GM12878 (cell line): ENCODE results near the gene LIMS2. TPM values are rescaled to one million over a fixed set of nuclear protein-coding genes. Genes with fewer than 3 reads are reported as not detected.

ENCODE experiments used
- ATAC-seq: fragments of 200-7000 bp; cut with Tn5 transposase; 3 replicates; pipeline ENCODE4 v1.9.1; 2020; ENCODE audit warnings: mild to moderate bottlenecking, moderate library complexity
- BruUV-seq: library from RNA; stranded (reverse); fragments of 400-500 nt; replicated peaks from 2 replicates; lab custom pipeline; 2021; lab: Mats Ljungman, UMichigan
- CTCF ChIA-PET: fragments of 300-600 bp; sonication (Branson Sonifier 250); formaldehyde crosslinking; extraction: SDS; loops from one replicate; lab custom pipeline; 2021; ENCODE audit warnings: inconsistent platforms; lab: Yijun Ruan, JAX
- POLR2A ChIA-PET: fragments of 350-600 bp; formaldehyde crosslinking; extraction: SDS; loops from one replicate; lab custom pipeline; 2021; ENCODE audit warnings: inconsistent platforms; lab: Charles Lee
- RAD21 ChIA-PET: fragments of 300-600 bp; sonication (Branson Sonifier 250); formaldehyde crosslinking; loops from one replicate; lab custom pipeline; 2023; ENCODE audit warnings: antibody characterized with exemption; ENCODE audit not compliant: unreplicated experiment; lab: Charles Lee
- SMC1A ChIA-PET: fragments of 300-600 bp; sonication (Branson Sonifier 250); formaldehyde crosslinking; loops from one replicate; lab custom pipeline; 2023; ENCODE audit not compliant: unreplicated experiment, uncharacterized antibody; lab: Charles Lee
- DNase-seq: peaks from one replicate; pipeline ENCODE4 v3.0.0-alpha.2; 2011; ENCODE audit warnings: low read depth, low spot score
- FAIRE-seq: peaks from 3 replicates; lab custom pipeline; 2011; peaks lifted over from hg19 to GRCh38; lab: Jason Lieb, UNC
- H2AFZ ChIP-seq: 2 replicates; pipeline ENCODE4 v1.6.0; 2011; ENCODE audit warnings: low read depth, low read length, control low read depth; ENCODE audit not compliant: control insufficient read depth
- H3K27ac ChIP-seq: 2 replicates; pipeline ENCODE4 v1.5.1; 2011; ENCODE audit warnings: control low read depth; ENCODE audit not compliant: control insufficient read depth, insufficient read depth
- H3K27me3 ChIP-seq, 2 experiments: replicated peaks in 1 of 2; 2 replicates each; pipeline versions ENCODE4 v1.6.0 to v1.6.1; 2011; ENCODE audit warnings: low read length in 1 of 2; ENCODE audit not compliant: control insufficient read depth in 2 of 2, insufficient read depth in 2 of 2
- H3K36me3 ChIP-seq, 2 experiments: 2 replicates each; pipeline ENCODE4 v1.5.1; 2011; ENCODE audit warnings: low read length in 1 of 2; ENCODE audit not compliant: control insufficient read depth in 2 of 2, insufficient read depth in 2 of 2
- H3K4me1 ChIP-seq: 2 replicates; pipeline ENCODE4 v1.6.1; 2011; ENCODE audit warnings: mild to moderate bottlenecking, low read length, moderate library complexity, mixed read lengths; ENCODE audit not compliant: control insufficient read depth, insufficient read depth
- H3K4me2 ChIP-seq: 2 replicates; pipeline ENCODE4 v1.6.0; 2011; ENCODE audit warnings: control low read depth; ENCODE audit not compliant: control insufficient read depth, insufficient read depth
- H3K4me3 ChIP-seq: fragments of 200-600 bp; sonication (generic); 2 replicates; pipeline ENCODE4 v1.5.1; 2016
- H3K79me2 ChIP-seq: 2 replicates; pipeline ENCODE4 v1.6.0; 2011; ENCODE audit warnings: low read length; ENCODE audit not compliant: control insufficient read depth, insufficient read depth
- H3K9ac ChIP-seq: 2 replicates; pipeline ENCODE4 v1.8.0; 2011; ENCODE audit warnings: low read length, control low read depth, mixed read lengths; ENCODE audit not compliant: control insufficient read depth, insufficient read depth
- H3K9me3 ChIP-seq: replicated peaks from 3 replicates; pipeline ENCODE4 v1.5.1; 2011; ENCODE audit warnings: mild to moderate bottlenecking, low read length; ENCODE audit not compliant: control insufficient read depth, insufficient read depth
- H4K20me1 ChIP-seq: 2 replicates; pipeline ENCODE4 v1.6.0; 2011; ENCODE audit not compliant: control insufficient read depth, insufficient read depth
- CREB1 ChIP-seq: IDR thresholded peaks from 2 replicates; pipeline ENCODE4 v1.6.1; 2012; ENCODE audit warnings: low read depth, mild to moderate bottlenecking, inconsistent platforms
- EGR1 ChIP-seq, 2 experiments: IDR thresholded peaks; 1 replicate in 1 of 2; 2 replicates in 1 of 2; pipeline ENCODE4 v1.6.1; 2011 to 2012; ENCODE audit warnings: low read depth in 2 of 2, low read length in 2 of 2, borderline replicate concordance in 1 of 2, mild to moderate bottlenecking in 1 of 2, moderate library complexity in 1 of 2
- FOXK2 ChIP-seq: fragments of 450-650 bp; IDR thresholded peaks from 2 replicates; pipeline ENCODE4 v1.6.1; 2017; ENCODE audit warnings: mild to moderate bottlenecking, moderate library complexity
- GABPA ChIP-seq: IDR thresholded peaks from 2 replicates; pipeline ENCODE4 v1.6.1; 2014; ENCODE audit warnings: antibody characterized with exemption, low read depth, mild to moderate bottlenecking, inconsistent platforms
- HDGF ChIP-seq: fragments of 450-650 bp; IDR thresholded peaks from 2 replicates; pipeline ENCODE4 v1.6.1; 2016; ENCODE audit warnings: antibody characterized with exemption
- IKZF2 ChIP-seq, 2 experiments: fragments of 450-650 bp; IDR thresholded peaks; 2 replicates each; pipeline ENCODE4 v1.6.1; 2017; ENCODE audit warnings: mild to moderate bottlenecking in 2 of 2, moderate library complexity in 2 of 2
- KLF5 ChIP-seq: fragments of 450-650 bp; IDR thresholded peaks from 2 replicates; pipeline ENCODE4 v1.6.1; 2014; ENCODE audit warnings: mild to moderate bottlenecking; ENCODE audit not compliant: partially characterized antibody
- MEF2B ChIP-seq: fragments of 450-650 bp; IDR thresholded peaks from 2 replicates; pipeline ENCODE4 v1.6.1; 2018; ENCODE audit warnings: mild to moderate bottlenecking, moderate library complexity; ENCODE audit not compliant: partially characterized antibody, poor library complexity, severe bottlenecking
- NFYA ChIP-seq: IDR thresholded peaks from 2 replicates; pipeline ENCODE4 v1.6.1; 2011; ENCODE audit warnings: low read depth, mild to moderate bottlenecking, low read length, improper control_type of control experiment, borderline replicate concordance
- SKIL ChIP-seq: fragments of 450-650 bp; IDR thresholded peaks from 2 replicates; pipeline ENCODE4 v1.6.1; 2017; ENCODE audit warnings: mild to moderate bottlenecking, low read depth, inconsistent platforms; ENCODE audit not compliant: poor library complexity, severe bottlenecking
- SMARCA5 ChIP-seq: fragments of 450-650 bp; IDR thresholded peaks from 2 replicates; pipeline ENCODE4 v1.6.1; 2017; ENCODE audit warnings: mild to moderate bottlenecking
- SREBF1 ChIP-seq: IDR thresholded peaks from 2 replicates; pipeline ENCODE4 v1.6.1; 2012; ENCODE audit warnings: mild to moderate bottlenecking, low read length
- SREBF2 ChIP-seq: IDR thresholded peaks from 2 replicates; pipeline ENCODE4 v1.6.1; 2012; ENCODE audit warnings: mild to moderate bottlenecking, low read length
- SRF ChIP-seq, 2 experiments: IDR thresholded peaks; 2 replicates each; pipeline ENCODE4 v1.6.1; 2011; ENCODE audit warnings: low read depth in 2 of 2, low read length in 2 of 2, mild to moderate bottlenecking in 1 of 2, moderate library complexity in 1 of 2
- TBL1XR1 ChIP-seq: IDR thresholded peaks from 2 replicates; pipeline ENCODE4 v1.6.1; 2012; ENCODE audit warnings: low read depth, low read length, improper control_type of control experiment
- YY1 ChIP-seq: IDR thresholded peaks from 2 replicates; pipeline ENCODE4 v1.6.1; 2011; ENCODE audit warnings: low read depth, mild to moderate bottlenecking, low read length
- ZBTB33 ChIP-seq: fragments of 450-650 bp; IDR thresholded peaks from 2 replicates; pipeline ENCODE4 v1.6.1; 2017; ENCODE audit warnings: mild to moderate bottlenecking
- ZNF24 ChIP-seq: fragments of 450-650 bp; IDR thresholded peaks from 2 replicates; pipeline ENCODE4 v1.6.1; 2017; ENCODE audit warnings: antibody characterized with exemption, mild to moderate bottlenecking
- WGBS: methylation state at CpG from one replicate; pipeline ENCODE4 v1.1.6; 2016; ENCODE audit warnings: low lambda C conversion rate; ENCODE audit not compliant: insufficient replicate concordance, insufficient coverage; ENCODE audit errors: missing lambda C conversion rate; 5-methylcytosine and 5-hydroxymethylcytosine counted together
- in situ Hi-C: fragments of 300-500 bp; cut with MboI; formaldehyde crosslinking; loops from 9 replicates; pipeline ENCODE4 v1.14.3; 2018; ENCODE audit warnings: mixed read lengths
- intact Hi-C: fragments of 100-400 bp; cut with micrococcal nuclease; formaldehyde crosslinking; loops from one replicate; pipeline ENCODE4 v1.14.2; 2022; ENCODE audit not compliant: unreplicated experiment
- polyA plus RNA-seq, 11 experiments: library from polyadenylated mRNA; depleted of rRNA in 4 of 11; unstranded in 6 of 11; stranded (reverse) in 5 of 11; fragments of >200 nt; fragmentation: Nextera tagmentation in 4 of 11; fragmentation: Illumina TruSeq in 1 of 11; extraction: Ambion mirVana in 4 of 11; extraction: Trizol in 1 of 11; gene quantifications; 1 replicate in 1 of 11; 2 replicates in 10 of 11; pipeline versions ENCODE4 v1.2.1 to v1.2.3, GENCODE V29; 2011 to 2016; ENCODE audit warnings: inconsistent platforms in 2 of 11, missing spikeins in 2 of 11, low read depth in 1 of 11
- total RNA-seq, 4 experiments: library from RNA; depleted of rRNA in 3 of 4; stranded (reverse); fragments of >200 nt in 3 of 4; fragmentation: Illumina TruSeq in 1 of 4; extraction: Trizol in 1 of 4; gene quantifications; 2 replicates each; pipeline versions ENCODE4 v1.2.1 to v1.2.3, GENCODE V29; 2013 to 2021
- TF ChIP-seq, protein P1 (sequence below): IDR thresholded peaks from 2 replicates; pipeline ENCODE4 v1.6.1; 2012; ENCODE audit warnings: mild to moderate bottlenecking, low read depth, low read length

The LIMS2 gene
- total and polyA plus RNA-seq, 10 of the 15 experiments (the other 5 are each of a cell fraction or from before 2014, with no cell fraction given), result 0.06 to 0.81 (median 0.16) TPM; not detected in 2

GRCh38 chr2:127625572-127625951, 49.8 kb downstream of the LIMS2 start:
- H3K4me2 ChIP-seq, result no peak overlapping the region
- TF ChIP-seq CREB1 (no peak), YY1 (no peak), NFYA (no peak), ZBTB33 (no peak), HDGF (no peak), SREBF1 (no peak), SMARCA5 (no peak), SREBF2 (no peak), KLF5 (no peak), MEF2B (no peak), FOXK2 (no peak), SRF (IDR thresholded peaks at IDR 0.05; ENCODE audit: low read depth in 2 of 2, low read length in 2 of 2) (no peak), EGR1 (IDR thresholded peaks at IDR 0.05; ENCODE audit: borderline replicate concordance in 1 of 2, low read depth in 2 of 2, low read length in 2 of 2) (no peak), ZNF24 (no peak), IKZF2 (IDR thresholded peaks at IDR 0.05) (no peak), GABPA (no peak), SKIL (no peak), TBL1XR1 (no peak)
- TF ChIP-seq, protein P1, sequence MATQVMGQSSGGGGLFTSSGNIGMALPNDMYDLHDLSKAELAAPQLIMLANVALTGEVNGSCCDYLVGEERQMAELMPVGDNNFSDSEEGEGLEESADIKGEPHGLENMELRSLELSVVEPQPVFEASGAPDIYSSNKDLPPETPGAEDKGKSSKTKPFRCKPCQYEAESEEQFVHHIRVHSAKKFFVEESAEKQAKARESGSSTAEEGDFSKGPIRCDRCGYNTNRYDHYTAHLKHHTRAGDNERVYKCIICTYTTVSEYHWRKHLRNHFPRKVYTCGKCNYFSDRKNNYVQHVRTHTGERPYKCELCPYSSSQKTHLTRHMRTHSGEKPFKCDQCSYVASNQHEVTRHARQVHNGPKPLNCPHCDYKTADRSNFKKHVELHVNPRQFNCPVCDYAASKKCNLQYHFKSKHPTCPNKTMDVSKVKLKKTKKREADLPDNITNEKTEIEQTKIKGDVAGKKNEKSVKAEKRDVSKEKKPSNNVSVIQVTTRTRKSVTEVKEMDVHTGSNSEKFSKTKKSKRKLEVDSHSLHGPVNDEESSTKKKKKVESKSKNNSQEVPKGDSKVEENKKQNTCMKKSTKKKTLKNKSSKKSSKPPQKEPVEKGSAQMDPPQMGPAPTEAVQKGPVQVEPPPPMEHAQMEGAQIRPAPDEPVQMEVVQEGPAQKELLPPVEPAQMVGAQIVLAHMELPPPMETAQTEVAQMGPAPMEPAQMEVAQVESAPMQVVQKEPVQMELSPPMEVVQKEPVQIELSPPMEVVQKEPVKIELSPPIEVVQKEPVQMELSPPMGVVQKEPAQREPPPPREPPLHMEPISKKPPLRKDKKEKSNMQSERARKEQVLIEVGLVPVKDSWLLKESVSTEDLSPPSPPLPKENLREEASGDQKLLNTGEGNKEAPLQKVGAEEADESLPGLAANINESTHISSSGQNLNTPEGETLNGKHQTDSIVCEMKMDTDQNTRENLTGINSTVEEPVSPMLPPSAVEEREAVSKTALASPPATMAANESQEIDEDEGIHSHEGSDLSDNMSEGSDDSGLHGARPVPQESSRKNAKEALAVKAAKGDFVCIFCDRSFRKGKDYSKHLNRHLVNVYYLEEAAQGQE, result no peak
- TF ChIP-seq, all 136 proteins: peak for 0
- H3K4me1 ChIP-seq, result no peaks in the 10 kb centered on the region
- FAIRE-seq (no peak), ATAC-seq (no peak), DNase-seq (no peak)
- intact Hi-C loops (no loop called here), in situ Hi-C loops (no loop called here)
- ChIA-PET CTCF (interaction anchor here (0.7 kb wide), 1 partner anchor 35 kb away, joined by 3 read pairs; no protein-coding TSS in a partner anchor), RAD21 (no interaction called here), SMC1A (no interaction called here), POLR2A (no interaction called here)
- H3K9me3 ChIP-seq, result no peaks in the 10 kb centered on the region
- no peaks in the 10 kb centered on the region for H4K20me1 ChIP-seq
- H3K9ac ChIP-seq, result no peak overlapping the region
- H3K79me2 ChIP-seq, result no peaks in the 10 kb centered on the region
- H3K27me3 ChIP-seq, result no peaks in the 10 kb centered on the region
- 17% methylated on average over 2 of the region's 2 CpGs for WGBS
- no peak overlapping the region for H3K4me3 ChIP-seq
- H2AFZ ChIP-seq, result no peak overlapping the region
- no peaks in the 10 kb centered on the region for H3K36me3 ChIP-seq
- no TSS peak for BruUV-seq
- no peak overlapping the region for H3K27ac ChIP-seq
